Transverse colon (tissue), 4 donors: Measurements from ENCODE around the gene CCDC107. TPM values are rescaled to one million over a fixed set of nuclear protein-coding genes. Genes with fewer than 3 reads are reported as not detected.
"Not testable (repeated sequence)": the region's sequence is repeated elsewhere in the genome, so short reads cannot be mapped to it uniquely, and the experiment has no call there.

Experiments
- DNase-seq: peaks from one replicate; pipeline ENCODE4 v3.0.0-alpha.2; 2019
- H3K27ac ChIP-seq, 4 donors: fragments of 200-600 bp; sonication (generic); 2 replicates each; pipeline ENCODE4 v1.5.1; 2016 to 2018; ENCODE audit warnings: inconsistent platforms in 4 of 4
- H3K27me3 ChIP-seq: fragments of 200-600 bp; sonication (generic); 2 replicates; pipeline ENCODE4 v1.5.1; 2017; ENCODE audit warnings: inconsistent platforms
- H3K36me3 ChIP-seq, 4 donors: fragments of 200-600 bp; sonication (generic); 2 replicates each; pipeline ENCODE4 v1.5.1; 2017 to 2019; ENCODE audit warnings: inconsistent platforms in 4 of 4
- H3K4me1 ChIP-seq, 4 donors: fragments of 200-600 bp; sonication (generic); 2 replicates each; pipeline ENCODE4 v1.5.1; 2017 to 2020; ENCODE audit warnings: inconsistent platforms in 4 of 4
- H3K4me3 ChIP-seq, 4 donors: fragments of 200-600 bp; sonication (generic); 1 replicate in 1 of 4; 2 replicates in 3 of 4; pipeline versions ENCODE4 v1.5.1 to v1.6.1; 2017 to 2019; ENCODE audit warnings: inconsistent platforms in 4 of 4
- H3K9me3 ChIP-seq, 2 donors: fragments of 200-600 bp; sonication (generic); 2 replicates each; pipeline ENCODE4 v1.5.1; 2017 to 2019; ENCODE audit warnings: inconsistent platforms in 2 of 2
- EP300 ChIP-seq: sonication (generic); formaldehyde crosslinking; IDR thresholded peaks from one replicate; pipeline ENCODE4 v1.6.1; 2017; ENCODE audit warnings: antibody characterized with exemption, low read depth
- POLR2A ChIP-seq: fragments of 450-650 bp; IDR thresholded peaks from one replicate; pipeline ENCODE4 v1.6.1; 2016; ENCODE audit warnings: antibody characterized with exemption, mild to moderate bottlenecking, moderate library complexity
- POLR2AphosphoS5 ChIP-seq, 3 donors: sonication (generic); formaldehyde crosslinking; IDR thresholded peaks; one replicate each; pipeline ENCODE4 v1.6.1; 2016; ENCODE audit warnings: antibody characterized with exemption in 3 of 3
- WGBS, 2 donors: methylation state at CpG; one replicate each; pipeline ENCODE4 v1.1.5; 2018; ENCODE audit warnings: low coverage in 1 of 2; 5-methylcytosine and 5-hydroxymethylcytosine counted together
- in situ Hi-C, 4 donors: fragments of 200-750 bp; cut with MboI; loops; one replicate each; pipeline versions ENCODE4 v1.15.0 to v1.15.1; 2017; ENCODE audit warnings: low sequenced_read_pairs in 3 of 4, low pct_ligation_motif_present in 1 of 4, low pct_unique_long_range_greater_than_20kb in 1 of 4
- intact Hi-C: fragments of 100-400 bp; cut with DNase I; formaldehyde crosslinking; loops from one replicate; pipeline ENCODE4 v1.15.1; 2023; ENCODE audit warnings: low total_unique reads
- total RNA-seq, 4 donors: library from RNA; depleted of rRNA; stranded (reverse); fragments of >200 nt; gene quantifications; one replicate each; pipeline ENCODE4 v1.1.0, GENCODE V29; 2016
- TF ChIP-seq, protein P1 (sequence below), 5 experiments: fragments of 200-600 bp in 3 of 5; fragments of 450-650 bp in 2 of 5; sonication (generic) in 3 of 5; IDR thresholded peaks; 1 replicate in 2 of 5; 2 replicates in 3 of 5; pipeline ENCODE4 v1.5.1; 2016 to 2017; ENCODE audit warnings: antibody characterized with exemption in 5 of 5, inconsistent platforms in 3 of 5, mild to moderate bottlenecking in 2 of 5, moderate library complexity in 1 of 5

CCDC107 gene
- total RNA-seq, 4 donors from 2014 or later: 32.0 to 50.1 (median 37.2) TPM

DNA sequence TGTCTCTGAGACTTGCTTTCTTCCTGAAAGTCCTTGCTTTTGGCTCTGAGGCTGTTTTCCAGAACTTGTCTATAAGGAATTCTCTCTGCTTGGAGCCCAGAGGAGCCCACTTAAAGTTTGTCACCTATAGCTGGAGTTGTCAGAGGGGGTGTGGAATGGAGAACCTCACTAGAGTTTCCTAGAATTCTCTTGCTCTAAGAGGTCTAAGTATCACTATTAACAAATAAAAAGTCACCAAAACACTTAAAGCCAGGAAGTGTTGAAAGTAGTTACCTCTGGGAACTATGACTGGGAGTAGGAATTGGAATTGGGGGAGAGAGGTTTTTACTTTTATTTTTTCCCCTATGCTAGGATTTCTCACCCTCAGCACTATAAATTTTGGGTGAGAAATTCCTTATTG lies 22.4 kb upstream of the CCDC107 start:
- no peak for DNase-seq
- peaks cover 0 to 19% (median 0%) of the 10 kb centered on the region in 4 donors for H3K4me1 ChIP-seq
- intact Hi-C loops (no loop called here), in situ Hi-C loops (no loop called here)
- no peak for TF ChIP-seq POLR2AphosphoS5 (IDR thresholded peaks at IDR 0.05)
- no peak for TF ChIP-seq POLR2A
- no peak for TF ChIP-seq EP300
- TF ChIP-seq, protein P1, sequence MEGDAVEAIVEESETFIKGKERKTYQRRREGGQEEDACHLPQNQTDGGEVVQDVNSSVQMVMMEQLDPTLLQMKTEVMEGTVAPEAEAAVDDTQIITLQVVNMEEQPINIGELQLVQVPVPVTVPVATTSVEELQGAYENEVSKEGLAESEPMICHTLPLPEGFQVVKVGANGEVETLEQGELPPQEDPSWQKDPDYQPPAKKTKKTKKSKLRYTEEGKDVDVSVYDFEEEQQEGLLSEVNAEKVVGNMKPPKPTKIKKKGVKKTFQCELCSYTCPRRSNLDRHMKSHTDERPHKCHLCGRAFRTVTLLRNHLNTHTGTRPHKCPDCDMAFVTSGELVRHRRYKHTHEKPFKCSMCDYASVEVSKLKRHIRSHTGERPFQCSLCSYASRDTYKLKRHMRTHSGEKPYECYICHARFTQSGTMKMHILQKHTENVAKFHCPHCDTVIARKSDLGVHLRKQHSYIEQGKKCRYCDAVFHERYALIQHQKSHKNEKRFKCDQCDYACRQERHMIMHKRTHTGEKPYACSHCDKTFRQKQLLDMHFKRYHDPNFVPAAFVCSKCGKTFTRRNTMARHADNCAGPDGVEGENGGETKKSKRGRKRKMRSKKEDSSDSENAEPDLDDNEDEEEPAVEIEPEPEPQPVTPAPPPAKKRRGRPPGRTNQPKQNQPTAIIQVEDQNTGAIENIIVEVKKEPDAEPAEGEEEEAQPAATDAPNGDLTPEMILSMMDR (IDR thresholded peaks at IDR 0.05): no peak
- no peaks in the 10 kb centered on the region for H3K9me3 ChIP-seq
- no peak overlapping the region for H3K4me3 ChIP-seq
- H3K27ac ChIP-seq: peak overlapping the region in 3 of 4 donors; percentile 28 to 53 (median 33)
- H3K27me3 ChIP-seq: no peaks in the 10 kb centered on the region
- no peaks in the 10 kb centered on the region for H3K36me3 ChIP-seq

DNA sequence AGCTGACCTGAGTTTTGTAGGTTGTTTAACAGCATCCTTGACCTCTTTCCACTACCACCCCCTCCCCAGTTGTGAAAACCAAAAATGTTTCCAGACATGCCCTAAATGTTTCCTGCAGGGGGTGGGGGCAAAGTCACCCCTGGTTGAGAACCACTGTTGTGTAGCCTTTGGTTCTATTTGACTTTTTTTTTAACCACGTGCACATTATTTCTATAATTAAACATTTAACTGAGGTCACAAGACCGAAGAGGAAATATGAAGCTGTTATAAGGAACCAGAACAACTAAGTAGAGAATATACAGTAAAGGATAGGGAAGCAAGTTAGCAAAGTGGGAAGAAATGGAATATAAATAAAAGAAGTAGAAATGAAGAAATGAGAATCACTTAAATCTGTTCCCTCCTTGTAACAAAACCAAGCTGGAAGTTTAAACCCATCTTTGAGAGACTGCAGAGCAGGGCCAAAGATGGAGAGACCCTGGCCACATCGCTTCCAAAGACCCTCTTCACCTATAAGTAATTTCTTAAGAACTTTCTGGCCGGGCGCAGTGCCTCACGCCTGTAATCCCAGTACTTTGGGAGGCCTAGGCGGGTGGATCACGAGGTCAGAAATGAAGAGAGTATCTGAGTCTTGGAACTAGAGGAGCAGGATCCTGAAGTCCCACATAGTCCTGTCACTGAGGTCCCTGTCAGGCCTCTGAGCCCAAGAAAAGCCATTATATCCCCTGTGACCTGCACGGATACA lies 21.8 kb upstream of the CCDC107 start:
- WGBS, 2 donors: 67% methylated on average over 8 to 9 of the region's 9 CpGs
- DNase-seq: no peak
- Histone ChIP-seq H3K4me1 (peaks cover 0 to 19% (median 0%) of the 10 kb centered on the region in 4 donors), H3K9me3 (no peaks in the 10 kb centered on the region), H3K27me3 (no peaks in the 10 kb centered on the region), H3K4me3 (no peak overlapping the region), H3K36me3 (no peaks in the 10 kb centered on the region), H3K27ac (peak overlapping the region; percentile 28 to 53 (median 38))
- intact Hi-C loops: no loop called here
- in situ Hi-C loops: no loop called here
- TF ChIP-seq, protein P1 (IDR thresholded peaks at IDR 0.05): no peak
- no peak for TF ChIP-seq EP300
- no peak for TF ChIP-seq POLR2A
- no peak for TF ChIP-seq POLR2AphosphoS5 (IDR thresholded peaks at IDR 0.05)

DNA sequence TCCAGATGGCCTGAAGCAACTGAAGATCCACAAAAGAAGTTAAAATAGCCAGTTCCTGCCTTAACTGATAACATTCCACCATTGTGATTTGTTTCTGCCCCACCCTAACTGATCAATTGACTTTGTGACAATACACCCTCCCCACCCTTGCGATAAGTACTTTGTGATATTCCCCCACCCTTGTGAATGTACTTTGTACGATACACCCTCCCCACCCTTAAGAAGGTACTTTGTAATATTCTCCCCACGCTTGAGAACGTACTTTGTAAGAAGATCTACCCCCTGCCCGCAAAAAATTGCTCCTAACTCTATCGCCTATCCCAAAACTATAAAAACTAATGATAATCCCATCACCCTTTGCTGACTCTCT lies 21.2 kb upstream of the CCDC107 start:
- Histone ChIP-seq H3K27ac (peak overlapping the region in 2 of 4 donors; percentile 17 to 43), H3K4me1 (peaks cover 0 to 19% (median 0%) of the 10 kb centered on the region in 4 donors)
- H3K36me3 ChIP-seq, H3K4me3 ChIP-seq, in situ Hi-C loops, intact Hi-C loops, DNase-seq, H3K27me3 ChIP-seq, H3K9me3 ChIP-seq: not testable (repeated sequence)
- WGBS, 2 donors: 96 to 97% methylated on average over 6 of the region's 6 CpGs

DNA sequence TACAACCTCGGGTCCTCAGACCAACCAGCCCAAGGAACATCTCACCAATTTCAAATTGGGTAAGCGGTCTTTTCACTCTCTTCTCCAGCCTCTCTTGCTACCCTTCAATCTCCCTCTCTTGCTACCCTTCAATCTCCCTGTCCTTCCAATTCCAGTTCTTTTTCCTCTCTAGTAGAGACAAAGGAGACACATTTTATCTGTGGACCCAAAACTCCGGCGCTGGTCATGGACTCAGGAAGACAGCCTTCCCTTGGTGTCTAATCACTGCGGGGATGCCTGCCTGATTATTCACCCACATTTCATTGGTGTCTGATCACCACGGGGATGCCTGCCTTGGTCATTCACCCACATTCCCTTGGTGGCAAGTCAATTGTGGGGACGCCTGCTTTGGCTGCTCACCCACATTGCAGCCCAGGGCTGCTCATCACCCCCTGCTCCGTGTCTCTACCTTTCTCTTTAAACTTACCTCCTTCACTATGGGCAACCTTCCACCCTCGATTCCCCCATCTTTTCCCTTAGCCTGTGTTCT lies 20.6 kb upstream of the CCDC107 start:
- H3K9me3 ChIP-seq, H3K27ac ChIP-seq, H3K36me3 ChIP-seq, H3K27me3 ChIP-seq, DNase-seq, H3K4me3 ChIP-seq, in situ Hi-C loops, intact Hi-C loops: not testable (repeated sequence)
- peaks cover 0 to 19% (median 0%) of the 10 kb centered on the region in 4 donors for H3K4me1 ChIP-seq
- 95 to 100% methylated on average over 3 to 9 of the region's 9 CpGs for WGBS, 2 donors

DNA sequence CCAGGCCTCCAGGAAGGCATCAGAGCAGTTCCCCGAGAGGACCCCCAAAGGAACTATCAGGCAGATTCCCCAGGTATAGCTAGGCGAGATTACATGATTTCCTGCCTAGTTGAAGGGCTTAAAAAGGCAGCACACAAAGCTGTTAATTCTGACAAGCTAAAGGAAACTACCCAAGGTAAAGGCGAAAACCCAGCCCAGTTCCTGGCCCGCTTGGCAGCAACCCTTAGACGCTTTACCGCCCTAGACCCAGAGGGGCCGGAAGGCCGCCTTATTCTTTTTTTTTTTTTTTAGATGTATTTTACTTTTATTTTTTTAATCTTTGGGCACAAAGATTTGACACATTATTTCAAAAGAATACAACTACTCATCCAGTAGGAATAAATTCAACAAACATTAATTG lies 19.3 kb upstream of the CCDC107 start:
- H3K9me3 ChIP-seq, DNase-seq, in situ Hi-C loops, intact Hi-C loops, H3K27me3 ChIP-seq, H3K27ac ChIP-seq, H3K4me3 ChIP-seq, H3K36me3 ChIP-seq: not testable (repeated sequence)
- peaks cover 0 to 19% (median 0%) of the 10 kb centered on the region in 4 donors for H3K4me1 ChIP-seq
- 69 to 83% methylated on average over 6 to 7 of the region's 8 CpGs for WGBS, 2 donors

DNA sequence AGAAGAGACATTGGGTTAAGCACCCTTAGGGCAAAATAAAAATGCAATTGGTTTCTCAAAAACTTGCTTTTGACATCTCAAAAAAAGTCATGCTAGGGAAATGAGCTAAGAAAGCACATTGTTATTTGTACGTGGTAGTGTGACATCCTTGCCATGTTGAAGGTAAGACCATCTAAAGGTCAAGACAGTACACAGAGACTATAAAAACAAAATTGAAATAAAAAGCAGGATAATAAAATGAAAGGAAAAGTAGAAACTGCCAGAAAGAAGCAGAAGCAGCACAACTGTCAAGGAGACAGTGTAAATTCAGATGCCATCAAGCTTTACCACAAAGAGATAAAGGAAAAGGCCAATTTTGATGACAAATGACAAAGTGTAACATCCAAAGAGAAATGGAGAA lies 18.9 kb upstream of the CCDC107 start:
- intact Hi-C loops, H3K27me3 ChIP-seq, H3K4me3 ChIP-seq, DNase-seq, in situ Hi-C loops, H3K9me3 ChIP-seq, H3K27ac ChIP-seq, H3K36me3 ChIP-seq: not testable (repeated sequence)
- WGBS, 2 donors: 50 to 69% methylated on average over 1 of the region's 1 CpG
- peaks cover 0 to 19% (median 0%) of the 10 kb centered on the region in 4 donors for H3K4me1 ChIP-seq
